Mucosa of stomach (tissue), 1 donor: ENCODE data around the gene SPP1.
"Not testable (repeated sequence)": the region's sequence is repeated elsewhere in the genome, so short reads cannot be mapped to it uniquely, and the experiment has no call there.

ENCODE experiments used
- H3K27me3 ChIP-seq: one replicate; pipeline ENCODE4 v1.7.0; 2013; ENCODE audit warnings: mild to moderate bottlenecking, low read length; ENCODE audit not compliant: control insufficient read depth, insufficient read depth
- H3K36me3 ChIP-seq: one replicate; pipeline ENCODE4 v1.7.0; 2013; ENCODE audit warnings: low read length; ENCODE audit not compliant: control insufficient read depth, insufficient read depth
- H3K4me1 ChIP-seq: one replicate; pipeline ENCODE4 v1.7.0; 2013; ENCODE audit warnings: mild to moderate bottlenecking, low read length; ENCODE audit not compliant: control insufficient read depth, insufficient read depth
- H3K4me3 ChIP-seq: one replicate; pipeline ENCODE4 v1.7.0; 2013; ENCODE audit warnings: low read length
- H3K9ac ChIP-seq: one replicate; pipeline ENCODE4 v1.7.0; 2013; ENCODE audit warnings: mild to moderate bottlenecking, low read length, moderate library complexity
- H3K9me3 ChIP-seq: one replicate; pipeline ENCODE4 v1.7.0; 2013; ENCODE audit warnings: mild to moderate bottlenecking, low read length, moderate library complexity; ENCODE audit not compliant: control insufficient read depth
- donor health status: Pancreatic carcinoma.

The SPP1 gene

DNA sequence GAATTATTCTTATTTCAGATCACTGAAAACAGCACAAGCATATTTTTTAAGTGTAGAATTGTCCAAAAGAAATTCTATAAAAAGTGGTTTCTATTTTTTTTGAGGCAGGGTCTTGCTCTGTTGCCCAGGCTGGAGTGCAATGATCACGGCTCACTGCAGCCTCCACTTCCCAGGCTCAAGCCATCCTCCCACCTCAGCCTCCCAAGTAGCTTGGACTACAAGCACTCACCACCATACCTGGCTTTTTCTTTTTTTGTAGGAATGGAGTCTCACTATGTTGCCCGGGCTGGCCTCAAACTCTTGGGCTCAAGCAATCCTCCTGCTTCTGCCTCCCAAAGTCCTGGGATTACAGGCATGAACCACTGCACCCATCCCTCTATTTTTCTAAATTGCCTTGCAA lies 34.7 kb upstream of the SPP1 start:
- H3K36me3 ChIP-seq, H3K4me3 ChIP-seq, H3K4me1 ChIP-seq, H3K27me3 ChIP-seq, H3K9me3 ChIP-seq, H3K9ac ChIP-seq: not testable (repeated sequence)

DNA sequence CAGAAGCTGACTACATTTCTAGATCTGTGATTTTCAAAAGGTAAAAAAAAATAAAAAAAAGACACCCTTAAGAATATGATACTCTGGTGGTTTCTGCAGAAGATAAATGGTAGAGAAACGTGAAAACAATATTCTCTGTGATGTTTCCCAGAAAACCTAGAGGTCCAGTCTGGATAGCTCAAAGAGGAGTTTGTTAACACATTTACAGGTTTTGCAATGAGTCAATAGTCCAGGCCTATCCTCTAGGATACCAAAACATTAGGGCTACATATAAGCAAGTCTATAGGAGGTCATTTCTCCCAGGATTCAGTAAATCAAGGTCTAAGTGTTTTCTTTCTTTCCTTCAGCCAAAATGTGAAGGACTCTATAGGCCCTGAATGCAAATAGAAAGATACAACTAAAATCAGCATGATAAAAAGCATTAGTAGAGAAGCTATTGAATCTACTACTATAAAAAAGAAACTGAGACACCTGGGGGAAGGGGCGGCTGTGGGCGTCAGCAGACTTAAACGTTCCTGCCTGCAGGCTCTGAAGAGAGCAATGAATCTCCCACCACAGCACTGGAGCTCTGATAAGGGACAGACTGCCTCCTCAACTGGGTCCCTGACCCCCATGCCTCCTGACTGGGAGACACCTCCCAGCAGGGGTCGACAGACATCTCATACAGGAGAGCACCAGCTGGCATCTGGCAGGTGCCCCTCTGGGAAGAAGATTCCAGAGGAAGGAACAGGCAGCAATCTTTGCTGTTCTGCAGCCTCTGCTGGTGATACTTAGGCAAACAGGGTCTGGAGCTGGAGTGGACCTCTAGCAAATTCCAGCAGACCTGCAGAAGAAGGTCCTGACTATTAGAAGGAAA lies 33.7 kb upstream of the SPP1 start:
- Histone ChIP-seq H3K4me1 (no peaks in the 10 kb centered on the region), H3K27me3 (no peaks in the 10 kb centered on the region), H3K36me3 (no peaks in the 10 kb centered on the region), H3K4me3 (no peak overlapping the region), H3K9ac (no peak overlapping the region), H3K9me3 (no peaks in the 10 kb centered on the region)

DNA sequence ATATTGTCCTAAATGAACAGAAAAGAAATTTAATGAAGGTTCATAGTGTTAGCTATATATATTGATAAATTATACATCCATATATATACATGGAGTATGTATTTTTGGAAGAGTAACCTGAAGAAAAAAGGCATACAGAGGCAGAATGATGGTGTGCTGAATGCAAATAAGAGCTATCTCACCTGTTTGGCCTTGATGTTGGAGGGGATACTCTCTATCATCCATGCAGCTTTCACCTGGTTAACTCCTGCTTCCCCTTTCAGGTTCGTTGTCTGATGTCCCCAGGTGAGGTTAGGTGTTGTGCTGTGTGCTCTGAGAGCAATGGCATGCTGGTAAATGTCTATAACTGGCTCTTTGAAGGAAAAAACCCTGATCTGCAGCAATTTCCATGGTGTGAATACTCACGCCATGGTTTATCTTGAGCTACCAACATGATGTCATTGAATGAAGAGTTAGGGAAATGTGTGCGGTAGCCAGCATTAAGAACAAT lies 31.8 kb upstream of the SPP1 start:
- Histone ChIP-seq H3K27me3 (no peaks in the 10 kb centered on the region), H3K9me3 (no peaks in the 10 kb centered on the region), H3K4me3 (no peak overlapping the region), H3K36me3 (no peaks in the 10 kb centered on the region), H3K4me1 (no peaks in the 10 kb centered on the region), H3K9ac (no peak overlapping the region)

DNA sequence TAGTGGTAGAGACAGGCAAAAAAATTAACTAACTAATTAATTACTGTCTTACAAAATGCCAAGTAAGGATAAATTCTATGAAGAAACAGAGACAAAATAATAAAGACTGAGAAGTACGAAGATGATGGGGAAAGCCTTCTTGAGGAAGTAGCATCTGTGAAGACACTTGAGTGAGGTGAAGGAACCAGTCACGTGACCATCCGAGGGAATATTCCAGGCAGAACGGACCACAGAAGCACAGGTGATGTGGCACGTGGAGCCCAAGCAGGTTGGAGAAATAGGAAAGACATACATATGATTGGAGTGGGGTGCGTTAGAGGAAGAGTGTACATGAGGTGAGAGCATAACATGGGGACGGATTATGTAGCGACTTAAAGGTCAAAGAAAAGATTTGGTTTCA lies 30.5 kb upstream of the SPP1 start:
- Histone ChIP-seq H3K9me3 (no peaks in the 10 kb centered on the region), H3K36me3 (no peaks in the 10 kb centered on the region), H3K9ac (no peak overlapping the region)

DNA sequence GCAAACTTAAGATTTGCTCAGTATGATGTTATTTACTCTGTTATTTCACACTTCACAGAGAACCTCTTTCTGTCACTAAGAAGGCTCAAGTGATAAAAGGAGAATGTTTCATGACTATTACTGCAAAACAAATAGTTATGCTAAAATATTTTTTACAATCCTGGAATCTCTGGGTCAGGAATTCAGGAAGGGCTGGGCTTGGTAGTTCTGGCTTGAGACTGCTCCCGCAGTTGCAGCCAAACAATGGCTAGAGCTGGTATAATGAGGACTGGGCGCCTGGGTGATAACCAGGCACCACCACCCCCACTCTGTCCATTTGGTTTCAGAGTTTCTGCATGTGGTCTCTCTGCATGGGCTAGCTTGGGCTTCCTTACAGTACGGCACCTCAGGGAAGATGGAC lies 28.7 kb upstream of the SPP1 start:
- Histone ChIP-seq H3K4me1 (no peaks in the 10 kb centered on the region), H3K27me3 (no peaks in the 10 kb centered on the region), H3K9me3 (no peaks in the 10 kb centered on the region), H3K4me3 (no peak overlapping the region), H3K9ac (no peak overlapping the region), H3K36me3 (no peaks in the 10 kb centered on the region)

More for the DNA sequence above, 30.5 kb upstream of the SPP1 start:
- no peaks in the 10 kb centered on the region for H3K4me1 ChIP-seq
- H3K27me3 ChIP-seq, result no peaks in the 10 kb centered on the region
- no peak overlapping the region for H3K4me3 ChIP-seq

DNA sequence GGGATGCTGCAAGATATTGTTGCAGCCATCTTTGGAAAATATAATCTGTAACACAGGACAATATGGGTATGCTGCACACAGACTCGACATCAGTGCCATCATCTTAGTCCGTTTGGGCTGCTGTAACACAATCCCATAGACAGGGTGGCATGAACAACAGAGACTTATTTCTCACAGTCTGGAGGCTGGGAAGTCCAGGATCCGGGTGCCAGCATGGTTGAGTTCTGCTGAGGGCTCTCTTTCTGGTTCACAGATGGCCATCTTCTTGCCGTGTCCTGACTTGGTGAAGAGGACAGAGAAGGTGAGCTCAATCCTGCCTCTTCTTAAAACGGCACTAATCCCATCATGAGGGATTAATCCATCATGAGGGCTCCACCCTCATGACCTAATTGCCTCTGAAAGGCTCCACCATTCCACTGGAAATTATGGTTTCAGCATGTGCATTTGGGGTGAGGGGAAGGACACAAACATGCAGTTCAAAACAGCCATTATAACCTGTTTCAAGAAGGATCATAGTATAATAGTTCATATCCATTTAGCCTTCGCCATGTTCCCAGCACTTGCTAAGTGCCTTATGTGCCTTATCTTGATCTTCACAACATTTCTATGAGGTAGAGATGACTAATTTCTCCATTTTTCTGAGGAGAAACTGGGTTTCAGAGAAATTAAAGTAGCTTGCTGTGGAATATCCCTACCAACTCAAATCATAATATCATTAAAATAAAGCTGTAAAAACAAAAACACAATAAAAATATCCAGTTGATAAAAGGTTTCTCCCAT lies 27.9 kb upstream of the SPP1 start:
- no peaks in the 10 kb centered on the region for H3K36me3 ChIP-seq
- no peaks in the 10 kb centered on the region for H3K27me3 ChIP-seq
- no peaks in the 10 kb centered on the region for H3K9me3 ChIP-seq
- no peak overlapping the region for H3K9ac ChIP-seq
- no peak overlapping the region for H3K4me3 ChIP-seq
- H3K4me1 ChIP-seq, result no peaks in the 10 kb centered on the region

DNA sequence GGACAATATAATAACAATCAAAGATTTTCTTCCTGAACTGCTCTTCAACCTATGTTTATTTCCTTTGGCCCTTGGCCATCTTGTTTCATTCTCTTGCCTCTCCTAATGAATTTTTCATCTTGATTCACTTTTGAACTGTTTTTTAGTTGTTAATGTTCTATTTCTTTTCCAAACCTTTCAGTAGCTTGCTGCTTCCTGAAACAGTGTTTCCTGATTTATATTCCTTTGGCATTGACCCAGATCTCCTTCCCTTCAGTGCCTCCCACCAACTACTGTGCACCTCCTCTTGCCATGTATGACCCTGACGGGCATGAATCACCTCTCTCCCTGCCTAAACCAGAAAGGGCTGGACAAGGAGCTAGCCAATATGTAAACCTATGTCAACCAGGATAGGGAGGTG lies 25.6 kb upstream of the SPP1 start:
- Histone ChIP-seq H3K36me3 (no peaks in the 10 kb centered on the region), H3K9ac (no peak overlapping the region), H3K4me1 (no peaks in the 10 kb centered on the region), H3K9me3 (no peaks in the 10 kb centered on the region), H3K4me3 (no peak overlapping the region), H3K27me3 (no peaks in the 10 kb centered on the region)

DNA sequence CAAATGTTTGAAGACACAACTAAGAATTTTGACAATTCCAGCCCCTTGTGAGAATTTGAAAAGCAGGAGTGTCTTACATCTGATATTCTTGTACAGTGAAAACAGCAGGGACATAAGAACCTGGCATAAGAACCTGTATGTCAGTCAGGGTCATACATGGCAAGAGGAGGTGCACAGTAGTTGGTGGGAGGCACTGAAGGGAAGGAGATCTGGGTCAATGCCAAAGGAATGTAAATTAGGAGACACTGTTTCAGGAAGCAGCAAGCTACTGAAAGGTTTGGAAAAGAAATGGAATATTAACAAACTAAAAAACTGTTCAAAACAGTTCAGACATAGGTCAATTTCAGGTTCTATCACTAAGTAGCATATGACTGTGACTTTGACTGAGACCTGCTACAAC lies 25.0 kb upstream of the SPP1 start:
- no peaks in the 10 kb centered on the region for H3K27me3 ChIP-seq
- no peaks in the 10 kb centered on the region for H3K9me3 ChIP-seq
- H3K36me3 ChIP-seq, result no peaks in the 10 kb centered on the region
- H3K4me1 ChIP-seq, result no peaks in the 10 kb centered on the region
- H3K9ac ChIP-seq, result no peak overlapping the region
- H3K4me3 ChIP-seq, result no peak overlapping the region

DNA sequence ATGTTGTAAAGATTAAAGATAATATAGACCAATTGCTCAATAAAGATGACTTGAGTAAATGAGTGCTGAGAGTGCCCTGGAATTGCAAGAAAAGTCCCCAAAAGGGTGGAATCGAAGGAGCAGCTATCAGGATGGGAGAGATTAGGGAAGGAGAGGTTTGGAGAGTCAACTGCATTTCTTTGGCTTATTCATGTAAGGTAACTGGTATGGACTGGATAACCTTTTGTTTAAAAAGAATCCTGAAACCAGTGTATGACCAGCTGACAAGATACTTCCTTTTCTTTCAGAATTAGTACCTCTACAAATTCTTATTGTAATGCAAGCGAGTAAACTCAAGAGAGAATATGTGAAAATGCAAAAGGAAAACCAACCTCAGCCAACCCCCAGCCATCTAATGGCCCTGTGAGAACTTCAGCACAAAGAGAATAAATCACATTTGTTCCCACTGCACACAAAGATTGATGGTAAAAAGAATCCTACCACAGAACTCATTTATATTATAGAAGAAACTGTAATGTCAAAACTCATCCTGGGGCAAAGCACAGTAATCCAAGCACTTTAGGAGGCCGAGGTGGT lies 24.5 kb upstream of the SPP1 start:
- H3K9me3 ChIP-seq, result no peaks in the 10 kb centered on the region
- no peak overlapping the region for H3K4me3 ChIP-seq
- H3K27me3 ChIP-seq, result no peaks in the 10 kb centered on the region
- H3K4me1 ChIP-seq, result no peaks in the 10 kb centered on the region
- no peak overlapping the region for H3K9ac ChIP-seq
- no peaks in the 10 kb centered on the region for H3K36me3 ChIP-seq

DNA sequence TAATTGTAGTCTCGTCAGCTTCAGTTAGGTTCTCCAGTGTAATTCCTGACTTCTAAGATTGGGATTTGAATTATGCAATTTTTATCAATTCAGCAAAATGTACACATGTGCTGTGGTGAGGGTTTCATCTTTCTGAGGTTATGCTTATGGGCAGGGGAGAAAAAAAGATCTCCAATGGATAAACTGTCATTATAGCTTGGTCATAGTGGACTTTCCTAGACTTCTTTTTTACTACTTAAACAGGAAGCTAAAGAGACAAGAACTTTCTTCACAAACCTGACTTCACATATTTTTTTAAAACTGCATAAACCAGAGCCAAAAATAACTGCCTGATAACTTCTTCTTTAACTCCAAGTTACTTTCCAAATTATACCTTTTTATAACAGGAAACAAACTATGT lies 21.7 kb upstream of the SPP1 start:
- H3K9ac ChIP-seq, result no peak overlapping the region
- no peaks in the 10 kb centered on the region for H3K27me3 ChIP-seq
- no peaks in the 10 kb centered on the region for H3K36me3 ChIP-seq
- H3K4me1 ChIP-seq, result no peaks in the 10 kb centered on the region
- H3K9me3 ChIP-seq, result no peaks in the 10 kb centered on the region
- no peak overlapping the region for H3K4me3 ChIP-seq

DNA sequence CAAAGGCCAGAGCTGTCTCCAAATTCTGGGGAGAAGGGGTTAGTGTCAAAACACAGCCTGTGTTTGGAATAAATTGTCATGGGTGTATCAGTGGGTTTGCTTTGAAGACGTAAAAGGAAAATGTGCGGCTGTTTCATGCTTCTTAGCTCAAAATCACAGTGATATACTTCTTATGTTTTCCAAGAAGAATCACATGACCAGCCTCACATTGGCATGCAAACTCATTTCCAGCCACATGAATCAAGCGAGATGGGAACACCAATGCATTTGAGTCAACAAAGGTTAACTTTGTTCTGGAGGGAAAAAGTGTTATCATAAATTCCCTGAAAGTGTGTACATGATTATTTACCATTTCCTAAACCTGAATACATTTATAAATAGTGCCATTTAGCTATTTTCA lies 19.0 kb upstream of the SPP1 start:
- Histone ChIP-seq H3K36me3 (no peaks in the 10 kb centered on the region), H3K4me1 (no peaks in the 10 kb centered on the region), H3K9me3 (no peaks in the 10 kb centered on the region), H3K4me3 (no peak overlapping the region), H3K9ac (no peak overlapping the region), H3K27me3 (no peaks in the 10 kb centered on the region)

DNA sequence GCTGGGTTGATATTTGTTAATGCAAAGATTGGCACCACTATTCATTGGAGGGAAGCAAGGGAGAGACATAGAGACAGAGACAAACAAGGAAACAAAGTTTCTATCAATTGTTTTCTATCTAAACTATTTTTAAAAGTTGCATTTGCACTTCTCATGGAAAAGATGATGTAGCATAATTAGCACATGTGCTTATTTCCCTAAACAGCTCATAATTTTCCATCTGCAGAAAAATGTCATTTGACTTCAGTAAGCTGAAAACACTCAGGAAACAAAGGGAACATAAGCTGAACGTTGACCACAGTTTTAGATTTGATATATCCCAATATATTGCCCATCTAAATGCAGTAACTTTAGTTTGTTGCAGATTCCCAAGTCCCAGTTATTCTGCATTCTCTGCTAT lies 18.5 kb upstream of the SPP1 start:
- H3K4me1 ChIP-seq, result no peaks in the 10 kb centered on the region
- H3K4me3 ChIP-seq, result no peak overlapping the region
- no peaks in the 10 kb centered on the region for H3K9me3 ChIP-seq
- no peaks in the 10 kb centered on the region for H3K36me3 ChIP-seq
- no peaks in the 10 kb centered on the region for H3K27me3 ChIP-seq
- no peak overlapping the region for H3K9ac ChIP-seq
